ENCODE data around the gene KRTAP5-4. TPM values are rescaled to one million over a fixed set of nuclear protein-coding genes. Genes with fewer than 3 reads are reported as not detected.
A peak's percentile ranks its signal among the peaks of the same experiment; 100 is the strongest.

The KRTAP5-4 gene
- total RNA-seq, 1 donor from 2014 or later: not detected

DNA sequence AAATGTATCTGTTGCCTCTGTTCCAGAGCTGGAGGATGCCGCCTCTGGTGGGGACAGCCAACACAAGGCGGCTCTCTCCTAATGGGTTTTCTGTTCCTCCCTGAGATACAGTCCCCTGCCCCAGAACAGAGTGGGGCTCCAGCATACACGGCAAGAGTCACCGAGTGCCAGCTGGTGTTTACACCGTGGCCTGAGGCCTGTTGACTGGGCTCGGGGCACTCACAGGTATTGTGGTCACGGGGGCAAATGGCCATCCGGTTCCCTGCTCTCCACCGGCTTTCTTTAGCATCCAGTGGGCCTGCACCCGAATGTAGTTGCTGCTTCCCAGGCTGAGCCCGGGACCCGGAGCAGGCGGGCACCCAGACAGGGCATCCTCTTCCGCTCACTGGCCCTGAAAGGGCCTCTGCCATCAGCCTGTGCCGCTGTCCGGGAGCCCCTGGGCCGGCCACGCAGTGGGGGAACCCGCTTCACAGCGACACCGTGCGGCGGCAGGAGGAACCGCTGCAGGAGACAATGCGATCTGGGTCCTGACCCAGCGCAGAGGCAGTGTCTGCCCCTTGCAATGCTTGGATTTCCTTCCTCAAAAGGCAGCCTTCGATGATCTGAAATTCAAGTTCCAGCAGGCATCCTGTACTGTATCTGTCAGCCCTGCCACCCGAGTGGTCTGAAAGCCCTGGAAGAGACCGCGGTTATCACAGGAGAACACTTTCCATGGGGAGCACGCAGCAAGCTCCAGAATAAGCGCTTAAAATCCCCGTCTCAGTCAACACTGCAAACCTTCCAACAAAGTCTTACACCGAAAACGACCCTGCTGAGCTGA is 6.8 kb upstream of the KRTAP5-4 start:
- Mint-ChIP-seq H3K36me3 (ENCODE audit: low read depth, unreplicated experiment) (no peaks in the 10 kb centered on the region), H3K4me1 (ENCODE audit: low read depth, unreplicated experiment) (peaks cover 9% of the 10 kb centered on the region), H3K27ac (ENCODE audit: unreplicated experiment) (no peak overlapping the region), H3K9me3 (ENCODE audit: unreplicated experiment) (no peaks in the 10 kb centered on the region), H3K4me3 (ENCODE audit: unreplicated experiment) (no peak overlapping the region), H3K27me3 (ENCODE audit: low read depth, unreplicated experiment) (peaks cover 75% of the 10 kb centered on the region)
- no peaks in the 10 kb centered on the region for H3K79me2 ChIP-seq (ENCODE audit: insufficient read depth, low read length)
- peaks cover 50% of the 10 kb centered on the region for H3K27me3 ChIP-seq (ENCODE audit: insufficient read depth, low read length)
- H3K9me3 ChIP-seq (ENCODE audit: insufficient read depth, low read depth, low read length): no peaks in the 10 kb centered on the region
- DNase-seq (ENCODE audit: low read depth) (peak; percentile 3), FAIRE-seq (no peak)
- TF ChIP-seq, protein P1, sequence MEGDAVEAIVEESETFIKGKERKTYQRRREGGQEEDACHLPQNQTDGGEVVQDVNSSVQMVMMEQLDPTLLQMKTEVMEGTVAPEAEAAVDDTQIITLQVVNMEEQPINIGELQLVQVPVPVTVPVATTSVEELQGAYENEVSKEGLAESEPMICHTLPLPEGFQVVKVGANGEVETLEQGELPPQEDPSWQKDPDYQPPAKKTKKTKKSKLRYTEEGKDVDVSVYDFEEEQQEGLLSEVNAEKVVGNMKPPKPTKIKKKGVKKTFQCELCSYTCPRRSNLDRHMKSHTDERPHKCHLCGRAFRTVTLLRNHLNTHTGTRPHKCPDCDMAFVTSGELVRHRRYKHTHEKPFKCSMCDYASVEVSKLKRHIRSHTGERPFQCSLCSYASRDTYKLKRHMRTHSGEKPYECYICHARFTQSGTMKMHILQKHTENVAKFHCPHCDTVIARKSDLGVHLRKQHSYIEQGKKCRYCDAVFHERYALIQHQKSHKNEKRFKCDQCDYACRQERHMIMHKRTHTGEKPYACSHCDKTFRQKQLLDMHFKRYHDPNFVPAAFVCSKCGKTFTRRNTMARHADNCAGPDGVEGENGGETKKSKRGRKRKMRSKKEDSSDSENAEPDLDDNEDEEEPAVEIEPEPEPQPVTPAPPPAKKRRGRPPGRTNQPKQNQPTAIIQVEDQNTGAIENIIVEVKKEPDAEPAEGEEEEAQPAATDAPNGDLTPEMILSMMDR (IDR thresholded peaks at IDR 0.05; ENCODE audit: insufficient read depth, low read depth, low read length): peak; percentile 75
- TF ChIP-seq EZH2 (IDR thresholded peaks at IDR 0.05; ENCODE audit: insufficient read depth, low read length): no peak
- H3K4me1 ChIP-seq (ENCODE audit: insufficient read depth, low read length): no peaks in the 10 kb centered on the region
- H4K20me1 ChIP-seq (ENCODE audit: insufficient read depth, low read length): no peaks in the 10 kb centered on the region
- H3K4me2 ChIP-seq (ENCODE audit: low read length): no peak overlapping the region
- no peak overlapping the region for H3K4me3 ChIP-seq (ENCODE audit: insufficient read depth, low read depth, low read length)
- H2AFZ ChIP-seq (ENCODE audit: low read depth, low read length): no peak overlapping the region
- H3K9ac ChIP-seq (ENCODE audit: low read length): no peak overlapping the region
- H3K27ac ChIP-seq (ENCODE audit: low read depth, low read length): no peak overlapping the region
- H3K36me3 ChIP-seq (ENCODE audit: insufficient read depth, low read length): no peaks in the 10 kb centered on the region

DNA sequence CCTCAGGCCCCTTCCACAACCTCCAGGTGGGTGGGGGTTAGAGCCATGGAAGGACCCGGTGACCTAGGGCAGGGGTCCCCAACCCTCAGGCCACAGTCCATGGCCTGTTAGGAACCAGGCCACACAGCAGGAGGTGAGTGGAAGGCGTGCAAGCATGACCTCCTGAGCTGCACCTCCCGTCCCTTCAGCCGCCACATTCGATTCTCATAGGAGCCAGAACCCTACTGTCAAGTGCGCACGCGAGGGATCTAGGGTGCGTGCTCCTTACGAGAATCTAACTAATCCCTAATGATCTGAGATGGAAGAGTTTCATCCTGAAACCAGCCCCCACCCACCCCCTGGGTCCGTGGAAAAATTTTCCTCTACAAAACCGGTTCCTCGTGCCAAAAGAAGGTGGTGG is 3.6 kb upstream of the KRTAP5-4 start:
- H3K9me3 Mint-ChIP-seq (ENCODE audit: unreplicated experiment): no peaks in the 10 kb centered on the region
- H3K4me2 ChIP-seq (ENCODE audit: low read length): no peak overlapping the region
- no peak for TF ChIP-seq EZH2 (IDR thresholded peaks at IDR 0.05; ENCODE audit: insufficient read depth, low read length)
- TF ChIP-seq, protein P1 (IDR thresholded peaks at IDR 0.05; ENCODE audit: insufficient read depth, low read depth, low read length): no peak
- H3K9ac ChIP-seq (ENCODE audit: low read length): no peak overlapping the region
- peaks cover 35% of the 10 kb centered on the region for H3K27me3 ChIP-seq (ENCODE audit: insufficient read depth, low read length)
- H3K4me1 ChIP-seq (ENCODE audit: insufficient read depth, low read length): no peaks in the 10 kb centered on the region
- H2AFZ ChIP-seq (ENCODE audit: low read depth, low read length): no peak overlapping the region
- FAIRE-seq (no peak), DNase-seq (ENCODE audit: low read depth) (no peak)
- H3K4me1 Mint-ChIP-seq (ENCODE audit: low read depth, unreplicated experiment): no peaks in the 10 kb centered on the region
- no peak overlapping the region for H3K27ac ChIP-seq (ENCODE audit: low read depth, low read length)
- no peak overlapping the region for H3K4me3 Mint-ChIP-seq (ENCODE audit: unreplicated experiment)
- no peaks in the 10 kb centered on the region for H3K9me3 ChIP-seq (ENCODE audit: insufficient read depth, low read depth, low read length)
- H3K4me3 ChIP-seq (ENCODE audit: insufficient read depth, low read depth, low read length): no peak overlapping the region
- no peaks in the 10 kb centered on the region for H3K36me3 ChIP-seq (ENCODE audit: insufficient read depth, low read length)
- H3K36me3 Mint-ChIP-seq (ENCODE audit: low read depth, unreplicated experiment): no peaks in the 10 kb centered on the region
- no peaks in the 10 kb centered on the region for H3K79me2 ChIP-seq (ENCODE audit: insufficient read depth, low read length)
- H4K20me1 ChIP-seq (ENCODE audit: insufficient read depth, low read length): no peaks in the 10 kb centered on the region
- H3K27me3 Mint-ChIP-seq (ENCODE audit: low read depth, unreplicated experiment): peaks cover 65% of the 10 kb centered on the region
- H3K27ac Mint-ChIP-seq (ENCODE audit: unreplicated experiment): no peak overlapping the region

DNA sequence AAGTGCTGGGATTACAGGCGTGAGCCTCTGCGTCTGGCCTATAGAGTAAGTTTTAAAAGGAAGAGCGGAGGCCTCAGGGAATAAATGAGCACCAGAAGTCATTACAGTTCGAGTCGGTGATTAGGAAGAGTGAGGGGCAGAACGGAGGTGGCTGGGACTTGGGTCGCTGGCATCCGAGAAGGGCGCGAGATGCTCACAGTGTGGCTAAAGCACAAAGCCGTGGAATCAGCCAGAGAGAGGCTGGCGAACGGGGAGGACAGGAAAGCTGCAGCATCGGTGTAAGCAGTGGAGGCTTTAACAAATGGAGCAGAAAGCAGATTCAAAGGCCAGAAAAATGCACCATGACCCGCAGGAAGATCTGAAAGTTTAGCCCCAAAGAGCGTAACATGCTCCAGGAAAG is 2.7 kb upstream of the KRTAP5-4 start:
- Histone ChIP-seq H3K4me1 (ENCODE audit: insufficient read depth, low read length) (no peaks in the 10 kb centered on the region), H3K4me3 (ENCODE audit: insufficient read depth, low read depth, low read length) (no peak overlapping the region), H3K4me2 (ENCODE audit: low read length) (no peak overlapping the region), H2AFZ (ENCODE audit: low read depth, low read length) (no peak overlapping the region), H3K27me3 (ENCODE audit: insufficient read depth, low read length) (peaks cover 34% of the 10 kb centered on the region), H3K27ac (ENCODE audit: low read depth, low read length) (no peak overlapping the region), H3K36me3 (ENCODE audit: insufficient read depth, low read length) (no peaks in the 10 kb centered on the region), H3K9me3 (ENCODE audit: insufficient read depth, low read depth, low read length) (no peaks in the 10 kb centered on the region), H3K79me2 (ENCODE audit: insufficient read depth, low read length) (no peaks in the 10 kb centered on the region), H3K9ac (ENCODE audit: low read length) (no peak overlapping the region), H4K20me1 (ENCODE audit: insufficient read depth, low read length) (no peaks in the 10 kb centered on the region)
- Mint-ChIP-seq H3K36me3 (ENCODE audit: low read depth, unreplicated experiment) (no peaks in the 10 kb centered on the region), H3K27ac (ENCODE audit: unreplicated experiment) (no peak overlapping the region), H3K4me1 (ENCODE audit: low read depth, unreplicated experiment) (no peaks in the 10 kb centered on the region), H3K4me3 (ENCODE audit: unreplicated experiment) (no peak overlapping the region), H3K9me3 (ENCODE audit: unreplicated experiment) (no peaks in the 10 kb centered on the region), H3K27me3 (ENCODE audit: low read depth, unreplicated experiment) (peaks cover 65% of the 10 kb centered on the region)
- TF ChIP-seq, protein P1 (IDR thresholded peaks at IDR 0.05; ENCODE audit: insufficient read depth, low read depth, low read length): no peak
- no peak for TF ChIP-seq EZH2 (IDR thresholded peaks at IDR 0.05; ENCODE audit: insufficient read depth, low read length)
- FAIRE-seq: no peak
- DNase-seq (ENCODE audit: low read depth): no peak

Data from astrocyte (in vitro differentiated cells and primary cell).